ENCODE data around the gene SSNA1. TPM values are rescaled to one million over a fixed set of nuclear protein-coding genes. Genes with fewer than 3 reads are reported as not detected.

The SSNA1 gene
- total RNA-seq, 1 donor from 2014 or later = 52.7 TPM

GRCh38 chr9:137163805-137164204, 24.7 kb upstream of the SSNA1 start:
- Histone ChIP-seq H2AFZ (ENCODE audit: low read depth, low read length) (no peak overlapping the region), H3K4me3 (ENCODE audit: insufficient read depth, low read depth, low read length) (no peak overlapping the region), H4K20me1 (ENCODE audit: insufficient read depth, low read length) (no peaks in the 10 kb centered on the region), H3K9me3 (ENCODE audit: insufficient read depth, low read depth, low read length) (no peaks in the 10 kb centered on the region), H3K4me2 (ENCODE audit: low read length) (no peak overlapping the region), H3K36me3 (ENCODE audit: insufficient read depth, low read length) (no peaks in the 10 kb centered on the region), H3K27ac (ENCODE audit: low read depth, low read length) (no peak overlapping the region), H3K79me2 (ENCODE audit: insufficient read depth, low read length) (no peaks in the 10 kb centered on the region), H3K27me3 (ENCODE audit: insufficient read depth, low read length) (peaks cover 34% of the 10 kb centered on the region), H3K9ac (ENCODE audit: low read length) (no peak overlapping the region), H3K4me1 (ENCODE audit: insufficient read depth, low read length) (peaks cover 4% of the 10 kb centered on the region)
- Mint-ChIP-seq H3K27ac (ENCODE audit: unreplicated experiment) (no peak overlapping the region), H3K9me3 (ENCODE audit: unreplicated experiment) (no peaks in the 10 kb centered on the region), H3K4me1 (ENCODE audit: low read depth, unreplicated experiment) (peaks cover 2% of the 10 kb centered on the region), H3K27me3 (ENCODE audit: low read depth, unreplicated experiment) (peaks cover 52% of the 10 kb centered on the region), H3K4me3 (ENCODE audit: unreplicated experiment) (no peak overlapping the region), H3K36me3 (ENCODE audit: low read depth, unreplicated experiment) (no peaks in the 10 kb centered on the region)
- FAIRE-seq = no peak
- no peak for TF ChIP-seq EZH2 (IDR thresholded peaks at IDR 0.05; ENCODE audit: insufficient read depth, low read length)
- TF ChIP-seq, protein P1, sequence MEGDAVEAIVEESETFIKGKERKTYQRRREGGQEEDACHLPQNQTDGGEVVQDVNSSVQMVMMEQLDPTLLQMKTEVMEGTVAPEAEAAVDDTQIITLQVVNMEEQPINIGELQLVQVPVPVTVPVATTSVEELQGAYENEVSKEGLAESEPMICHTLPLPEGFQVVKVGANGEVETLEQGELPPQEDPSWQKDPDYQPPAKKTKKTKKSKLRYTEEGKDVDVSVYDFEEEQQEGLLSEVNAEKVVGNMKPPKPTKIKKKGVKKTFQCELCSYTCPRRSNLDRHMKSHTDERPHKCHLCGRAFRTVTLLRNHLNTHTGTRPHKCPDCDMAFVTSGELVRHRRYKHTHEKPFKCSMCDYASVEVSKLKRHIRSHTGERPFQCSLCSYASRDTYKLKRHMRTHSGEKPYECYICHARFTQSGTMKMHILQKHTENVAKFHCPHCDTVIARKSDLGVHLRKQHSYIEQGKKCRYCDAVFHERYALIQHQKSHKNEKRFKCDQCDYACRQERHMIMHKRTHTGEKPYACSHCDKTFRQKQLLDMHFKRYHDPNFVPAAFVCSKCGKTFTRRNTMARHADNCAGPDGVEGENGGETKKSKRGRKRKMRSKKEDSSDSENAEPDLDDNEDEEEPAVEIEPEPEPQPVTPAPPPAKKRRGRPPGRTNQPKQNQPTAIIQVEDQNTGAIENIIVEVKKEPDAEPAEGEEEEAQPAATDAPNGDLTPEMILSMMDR (IDR thresholded peaks at IDR 0.05; ENCODE audit: insufficient read depth, low read depth, low read length) = no peak
- no peak for DNase-seq (ENCODE audit: low read depth)

DNA sequence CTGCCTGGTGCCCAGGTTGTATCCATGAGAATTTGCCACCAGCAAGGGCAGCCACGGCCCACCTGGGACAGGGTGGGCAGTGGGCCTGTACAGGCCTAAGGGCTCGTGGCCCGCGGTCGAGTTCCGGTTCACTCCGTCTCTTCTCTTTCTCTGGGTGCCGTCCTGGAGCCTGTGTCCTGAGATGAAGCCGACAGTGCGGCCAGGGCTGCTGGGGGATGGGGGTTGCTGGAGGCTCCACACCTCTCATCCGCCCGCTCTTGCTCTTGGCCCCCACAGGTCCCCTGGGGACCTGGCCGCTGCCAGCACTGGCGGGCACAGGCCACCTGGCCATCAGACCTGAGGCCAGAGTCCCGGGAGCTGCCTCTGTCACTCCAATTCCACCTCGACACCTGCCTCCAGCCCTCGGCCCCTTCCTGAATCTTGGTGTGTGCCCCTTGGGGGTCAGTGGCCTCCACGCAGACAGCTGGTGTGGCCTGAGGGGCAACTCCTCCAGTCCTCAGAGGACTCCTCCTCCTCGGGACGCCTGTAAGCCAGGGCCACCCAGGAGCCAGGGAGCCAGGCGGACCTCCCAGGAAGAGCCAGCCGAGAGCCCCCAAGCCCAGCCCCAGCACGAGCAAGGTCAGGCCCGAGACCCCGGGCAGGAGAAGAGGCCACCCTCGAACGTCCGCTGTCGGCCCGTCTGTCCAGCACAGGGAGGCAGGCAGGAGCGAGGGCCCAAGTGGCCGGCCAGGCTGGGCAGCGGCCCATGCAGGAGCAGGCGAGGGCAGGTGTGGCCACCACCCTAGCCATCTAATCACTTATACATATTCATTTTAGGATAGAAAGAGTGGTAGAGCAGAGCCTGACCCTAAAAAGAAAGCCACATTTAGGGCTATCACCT, 23.9 kb upstream of the SSNA1 start:
- no peak overlapping the region for H3K27ac ChIP-seq (ENCODE audit: low read depth, low read length)
- H3K4me2 ChIP-seq (ENCODE audit: low read length) = no peak overlapping the region
- Mint-ChIP-seq H3K4me1 (ENCODE audit: low read depth, unreplicated experiment) (no peaks in the 10 kb centered on the region), H3K9me3 (ENCODE audit: unreplicated experiment) (no peaks in the 10 kb centered on the region), H3K36me3 (ENCODE audit: low read depth, unreplicated experiment) (no peaks in the 10 kb centered on the region), H3K27me3 (ENCODE audit: low read depth, unreplicated experiment) (peaks cover 43% of the 10 kb centered on the region), H3K27ac (ENCODE audit: unreplicated experiment) (no peak overlapping the region), H3K4me3 (ENCODE audit: unreplicated experiment) (no peak overlapping the region)
- H3K79me2 ChIP-seq (ENCODE audit: insufficient read depth, low read length) = no peaks in the 10 kb centered on the region
- DNase-seq (ENCODE audit: low read depth) (no peak), FAIRE-seq (no peak)
- H3K27me3 ChIP-seq (ENCODE audit: insufficient read depth, low read length) = peaks cover 31% of the 10 kb centered on the region
- no peaks in the 10 kb centered on the region for H3K36me3 ChIP-seq (ENCODE audit: insufficient read depth, low read length)
- TF ChIP-seq, protein P1 (IDR thresholded peaks at IDR 0.05; ENCODE audit: insufficient read depth, low read depth, low read length) = no peak
- TF ChIP-seq EZH2 (IDR thresholded peaks at IDR 0.05; ENCODE audit: insufficient read depth, low read length) = no peak
- H3K4me3 ChIP-seq (ENCODE audit: insufficient read depth, low read depth, low read length) = no peak overlapping the region
- H3K9ac ChIP-seq (ENCODE audit: low read length) = no peak overlapping the region
- H2AFZ ChIP-seq (ENCODE audit: low read depth, low read length) = no peak overlapping the region
- H4K20me1 ChIP-seq (ENCODE audit: insufficient read depth, low read length) = no peaks in the 10 kb centered on the region
- H3K4me1 ChIP-seq (ENCODE audit: insufficient read depth, low read length) = peaks cover 4% of the 10 kb centered on the region
- H3K9me3 ChIP-seq (ENCODE audit: insufficient read depth, low read depth, low read length) = no peaks in the 10 kb centered on the region
